Spleen (tissue), 7 donors: Measurements from ENCODE around the gene LCOR.

Source experiments
- POLR2A ChIP-seq, 3 donors: fragments of 450-650 bp; IDR thresholded peaks; one replicate each; pipeline ENCODE4 v1.5.1; 2017; ENCODE audit warnings: antibody characterized with exemption in 3 of 3, mild to moderate bottlenecking in 1 of 3
- POLR2AphosphoS5 ChIP-seq, 3 donors: sonication (generic); formaldehyde crosslinking; IDR thresholded peaks; one replicate each; pipeline ENCODE4 v1.5.1; 2017; ENCODE audit warnings: antibody characterized with exemption in 3 of 3
- TF ChIP-seq, protein P1 (sequence below), 11 experiments: fragments of 200-600 bp in 7 of 11; fragments of 450-650 bp in 4 of 11; sonication (generic) in 4 of 11; IDR thresholded peaks in 8 of 11; conservative IDR thresholded peaks in 3 of 11; 1 replicate in 7 of 11; 2 replicates in 4 of 11; pipeline versions ENCODE4 v1.4.0 to v1.8.0; 2016 to 2021; ENCODE audit warnings: antibody characterized with exemption in 11 of 11, inconsistent platforms in 4 of 11, mild to moderate bottlenecking in 1 of 11
- donor health status: DM: no; HTN: no; CAD: no; lungs with moderate emphysema.
- donor health status: DM: no; HTN: no; CAD: no.
- donor health status: DM: no; HTN: no; CAD: no.

DNA sequence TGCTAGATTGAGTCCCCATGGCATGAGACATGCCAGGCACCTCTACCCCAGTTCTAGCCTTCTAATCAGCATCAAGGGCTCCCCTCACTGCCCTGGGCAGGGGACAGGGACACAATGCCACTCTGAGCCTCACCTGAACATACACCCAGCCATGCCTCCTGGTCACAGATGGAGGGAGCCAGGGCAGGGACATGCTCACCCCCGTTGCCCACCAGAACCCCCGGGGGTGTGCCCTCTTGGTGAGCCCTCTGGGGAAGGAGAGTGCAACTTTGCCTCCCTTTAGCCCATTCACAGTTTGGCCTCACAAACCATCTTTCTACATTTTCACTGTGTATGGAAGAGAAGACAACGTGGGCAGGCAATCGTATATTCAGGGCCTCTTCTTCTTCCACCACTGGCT, 167.2 kb downstream of the LCOR start:
- TF ChIP-seq, protein P1, sequence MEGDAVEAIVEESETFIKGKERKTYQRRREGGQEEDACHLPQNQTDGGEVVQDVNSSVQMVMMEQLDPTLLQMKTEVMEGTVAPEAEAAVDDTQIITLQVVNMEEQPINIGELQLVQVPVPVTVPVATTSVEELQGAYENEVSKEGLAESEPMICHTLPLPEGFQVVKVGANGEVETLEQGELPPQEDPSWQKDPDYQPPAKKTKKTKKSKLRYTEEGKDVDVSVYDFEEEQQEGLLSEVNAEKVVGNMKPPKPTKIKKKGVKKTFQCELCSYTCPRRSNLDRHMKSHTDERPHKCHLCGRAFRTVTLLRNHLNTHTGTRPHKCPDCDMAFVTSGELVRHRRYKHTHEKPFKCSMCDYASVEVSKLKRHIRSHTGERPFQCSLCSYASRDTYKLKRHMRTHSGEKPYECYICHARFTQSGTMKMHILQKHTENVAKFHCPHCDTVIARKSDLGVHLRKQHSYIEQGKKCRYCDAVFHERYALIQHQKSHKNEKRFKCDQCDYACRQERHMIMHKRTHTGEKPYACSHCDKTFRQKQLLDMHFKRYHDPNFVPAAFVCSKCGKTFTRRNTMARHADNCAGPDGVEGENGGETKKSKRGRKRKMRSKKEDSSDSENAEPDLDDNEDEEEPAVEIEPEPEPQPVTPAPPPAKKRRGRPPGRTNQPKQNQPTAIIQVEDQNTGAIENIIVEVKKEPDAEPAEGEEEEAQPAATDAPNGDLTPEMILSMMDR (IDR thresholded peaks at IDR 0.05 in 8 of 11, conservative IDR thresholded peaks at IDR 0.05 in 3 of 11) = no peak
- no peak for TF ChIP-seq POLR2A (IDR thresholded peaks at IDR 0.05)
- peak in 2 of 3 donors; percentile 10 to 23 for TF ChIP-seq POLR2AphosphoS5 (IDR thresholded peaks at IDR 0.05)
